Activated CD8-positive, alpha-beta memory T cell treated with anti-CD3 and anti-CD28 coated beads for 36 hours (primary cell): ENCODE data around the gene SIGLEC12. TPM values are rescaled to one million over a fixed set of nuclear protein-coding genes. Genes with fewer than 3 reads are reported as not detected.

ENCODE experiments used
- CTCF ChIA-PET: fragments of 350-600 bp; sonication (Branson Sonifier 250); formaldehyde crosslinking; loops from one replicate; lab custom pipeline; 2021; ENCODE audit warnings: antibody characterized with exemption; lab: Charles Lee
- POLR2A ChIA-PET: fragments of 350-600 bp; sonication (Branson Sonifier 250); formaldehyde crosslinking; loops from one replicate; lab custom pipeline; 2021; ENCODE audit warnings: antibody characterized with exemption; lab: Charles Lee
- total RNA-seq, 2 experiments: library from RNA; stranded (reverse); gene quantifications; one replicate each; pipeline ENCODE4 v1.2.3, GENCODE V29; 2021

The SIGLEC12 gene
- total RNA-seq: 1 to 10 TPM; 1.5 to 1.6 TPM

DNA sequence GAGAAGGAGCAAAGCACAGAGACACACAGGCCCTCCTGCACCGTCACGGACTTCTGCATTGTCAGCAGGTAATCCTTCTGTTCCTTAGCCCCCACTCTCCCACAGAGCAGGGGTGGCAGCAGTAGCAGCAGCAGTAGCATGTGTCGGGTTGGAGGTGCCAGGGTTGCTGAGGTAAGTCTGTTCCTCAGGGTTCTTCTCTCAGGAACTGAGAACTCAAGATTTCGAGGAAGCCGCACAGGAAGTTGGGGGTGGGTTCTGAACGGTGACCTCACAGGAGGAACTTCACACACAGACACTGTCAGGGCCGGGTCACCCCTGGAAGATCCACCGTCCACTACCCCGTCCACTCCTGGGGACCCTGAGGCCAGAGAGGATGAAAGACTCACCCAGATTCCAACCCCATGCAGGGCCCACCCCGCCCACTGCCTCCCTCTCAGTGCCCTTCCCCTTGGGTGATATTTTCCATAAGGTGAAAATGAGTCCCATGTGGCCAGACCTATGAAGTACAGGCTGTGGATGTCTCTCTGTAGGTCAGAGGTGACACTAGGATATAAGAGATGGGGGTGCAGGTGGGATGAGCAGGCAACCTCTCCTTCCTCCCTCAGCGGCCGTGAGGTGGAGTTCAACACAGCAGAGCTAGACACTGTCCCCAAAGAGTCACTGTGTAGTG is at the start of gene SIGLEC12:
Gene SIGLEC12 (minus strand): TSS at position 207 of the 670 bp plus-strand sequence. CDS start 67 bp downstream, at position 140.
- ChIA-PET CTCF (interaction anchor here (1.5 kb wide), 1 partner anchor 29 kb away, joined by 4 read pairs; no protein-coding TSS in a partner anchor), POLR2A (no interaction called here)

DNA sequence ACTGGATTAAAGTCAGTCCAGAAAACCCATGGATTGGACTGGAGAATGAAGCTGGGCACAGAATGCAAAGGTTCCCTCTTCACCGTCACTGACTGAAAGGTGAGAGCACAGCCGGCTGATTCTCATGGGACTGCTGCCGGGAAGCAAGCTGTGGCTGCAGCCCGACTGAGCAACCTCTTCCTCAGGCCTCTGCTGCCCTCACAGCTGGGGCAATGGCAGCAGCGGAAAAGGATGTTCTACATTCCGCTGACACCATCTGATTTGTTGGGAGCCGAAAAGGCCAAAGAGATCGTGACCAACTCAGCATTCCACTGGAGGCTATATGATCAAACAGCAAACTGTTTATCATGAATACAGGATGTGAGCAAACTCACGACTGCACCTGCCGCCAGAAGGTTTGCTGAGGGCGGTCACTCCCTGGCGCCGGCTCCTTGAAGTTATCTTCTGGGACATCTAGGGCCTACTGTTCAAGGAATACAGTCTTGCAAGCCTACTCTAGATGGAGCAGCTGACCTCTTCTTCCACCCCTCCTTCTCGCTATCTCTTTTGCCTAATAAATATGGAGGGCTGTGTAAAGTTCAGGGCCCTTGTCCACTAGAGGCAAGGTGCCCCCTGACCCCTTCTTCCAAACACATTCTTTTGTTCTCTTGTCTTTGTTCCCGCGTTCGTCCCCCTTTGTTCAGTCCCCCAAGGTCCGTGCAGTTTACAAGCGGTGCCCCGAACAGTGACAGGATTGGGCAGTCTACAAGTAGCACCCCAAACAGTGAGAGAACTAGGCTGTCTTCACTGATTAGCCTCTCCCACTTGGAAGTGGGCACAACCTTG is 49.5 kb upstream of the SIGLEC12 start:
- CTCF ChIA-PET: interaction anchor here (0.6 kb wide), 1 partner anchor 106 kb away, joined by 3 read pairs; no protein-coding TSS in a partner anchor

DNA sequence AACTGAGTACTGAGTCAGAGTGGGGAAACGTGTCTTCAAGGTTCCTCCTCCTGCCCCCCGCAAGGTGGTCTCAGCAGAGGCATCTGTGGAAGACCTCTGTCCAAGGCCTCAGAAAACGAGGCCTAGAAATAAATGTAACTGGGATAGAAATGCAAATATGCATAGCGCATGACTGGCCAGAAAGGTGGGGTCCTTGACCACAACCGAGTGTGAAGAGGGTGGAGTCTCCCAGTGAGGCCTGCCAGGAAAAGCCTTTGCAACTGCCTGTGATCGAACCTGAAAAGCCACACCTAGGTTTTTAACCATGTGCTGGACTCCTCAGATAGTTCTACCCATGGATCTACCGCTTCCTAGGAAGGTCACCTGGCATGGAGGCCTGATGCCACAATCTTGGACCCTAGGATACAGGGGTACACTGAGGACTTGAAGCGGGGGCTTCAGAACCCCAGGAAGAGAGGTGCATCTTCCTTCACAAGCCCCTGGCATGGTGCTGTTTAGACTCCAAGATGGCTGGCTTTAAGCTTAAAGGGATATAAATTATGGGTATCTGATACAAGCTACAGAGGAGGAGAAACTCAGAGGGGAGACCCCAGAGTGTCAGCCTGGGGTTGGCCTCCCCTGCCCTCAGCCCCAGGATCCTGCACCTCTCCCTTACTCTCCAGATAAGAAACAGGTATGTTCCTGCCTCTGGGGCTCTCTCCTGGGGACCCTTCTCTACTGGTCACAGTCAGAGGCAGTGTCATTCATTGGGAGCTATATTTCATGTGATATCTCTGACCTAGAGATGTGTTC is 48.1 kb upstream of the SIGLEC12 start:
- POLR2A ChIA-PET: no interaction called here
- CTCF ChIA-PET: interaction anchor here (0.5 kb wide), 1 partner anchor 618 kb away, joined by 3 read pairs; no protein-coding TSS in a partner anchor

More for the DNA sequence above, 49.5 kb upstream of the SIGLEC12 start:
- POLR2A ChIA-PET: no interaction called here

DNA sequence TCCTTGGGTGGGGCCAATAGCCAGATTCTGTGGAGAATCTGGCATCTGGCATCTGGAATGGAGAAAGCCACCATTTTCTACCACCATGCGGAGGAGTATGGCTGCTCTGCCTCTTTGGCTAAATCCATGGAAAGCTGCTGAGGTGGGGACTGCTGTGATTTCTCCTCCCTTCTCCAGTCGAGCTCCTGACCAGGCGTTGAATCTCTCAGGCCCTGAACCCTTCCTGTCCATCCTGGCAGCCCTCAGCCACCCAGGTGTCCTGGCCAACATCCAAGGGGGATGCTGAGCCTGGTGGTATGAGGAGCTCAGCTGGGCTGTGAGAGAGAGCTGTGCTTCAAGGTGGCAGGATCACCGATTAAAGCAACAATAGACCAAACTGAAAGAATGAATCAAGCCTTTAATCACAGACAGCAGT is 47.3 kb upstream of the SIGLEC12 start:
- ChIA-PET POLR2A (no interaction called here), CTCF (no interaction called here)

DNA sequence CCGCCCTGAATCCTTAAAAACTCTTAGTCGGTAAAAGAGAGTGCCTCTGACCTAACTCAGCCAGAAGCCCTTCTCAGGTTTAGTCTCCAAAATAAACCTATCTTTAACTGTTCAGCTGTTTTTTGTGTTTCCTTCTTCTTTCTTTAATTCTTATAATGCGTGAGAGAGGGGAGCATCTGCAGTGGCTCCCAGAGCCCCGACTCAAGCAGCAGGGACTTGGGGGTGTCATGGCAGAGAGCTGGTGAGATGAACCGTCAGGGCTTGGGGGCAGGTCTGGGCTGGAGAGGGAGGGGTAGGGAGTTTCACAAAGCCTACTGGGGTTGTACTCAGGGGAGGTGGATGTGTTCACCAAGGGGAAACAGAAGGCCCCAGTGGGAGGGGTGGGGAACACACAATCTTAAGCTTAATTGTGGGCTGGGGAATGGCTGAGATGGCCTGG is 46.6 kb upstream of the SIGLEC12 start:
- ChIA-PET POLR2A (no interaction called here), CTCF (no interaction called here)

DNA sequence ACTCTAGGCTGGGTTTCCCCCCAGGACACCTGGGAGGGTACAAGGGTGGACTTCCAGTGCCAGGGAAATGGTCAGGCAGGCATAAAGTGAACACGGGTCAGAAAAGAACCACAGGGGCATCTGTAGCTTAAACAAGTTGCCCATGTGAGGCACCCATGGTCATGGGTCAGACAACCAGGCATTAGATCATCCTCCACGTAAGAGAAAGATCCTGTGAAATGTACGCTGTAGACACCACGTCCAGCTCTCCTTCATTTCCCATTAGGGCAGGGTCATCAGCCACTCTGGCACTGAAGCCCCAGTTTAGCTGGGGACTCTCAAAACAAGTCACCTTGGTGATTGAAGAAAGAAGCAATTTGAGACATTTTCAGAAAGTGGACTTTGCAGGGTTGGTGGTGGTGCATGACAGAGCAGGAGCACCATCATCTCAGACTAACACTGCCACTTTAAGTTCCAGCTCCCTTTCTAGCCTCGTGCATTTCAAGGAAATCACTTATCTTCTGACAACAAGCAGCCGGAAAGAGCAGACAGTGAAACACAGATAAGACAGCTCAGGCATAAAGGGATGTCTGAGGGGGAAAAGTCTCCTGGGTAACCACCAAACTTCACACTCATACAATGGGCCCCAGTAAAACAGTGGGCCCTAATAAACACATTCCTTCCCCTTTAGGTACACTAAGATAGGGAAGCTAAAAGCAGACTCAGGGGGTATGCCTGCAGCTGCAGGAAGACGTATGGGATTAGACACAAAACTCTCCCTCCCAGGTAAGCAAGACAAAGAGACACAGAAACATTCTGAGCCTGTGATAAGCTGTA is 46.0 kb upstream of the SIGLEC12 start:
- CTCF ChIA-PET: interaction anchor here (1.4 kb wide), 1 partner anchor 75 kb away, joined by 3 read pairs; no protein-coding TSS in a partner anchor
- POLR2A ChIA-PET: interaction anchor here (0.6 kb wide), 1 partner anchor 15 kb away, joined by 5 read pairs; no protein-coding TSS in a partner anchor

DNA sequence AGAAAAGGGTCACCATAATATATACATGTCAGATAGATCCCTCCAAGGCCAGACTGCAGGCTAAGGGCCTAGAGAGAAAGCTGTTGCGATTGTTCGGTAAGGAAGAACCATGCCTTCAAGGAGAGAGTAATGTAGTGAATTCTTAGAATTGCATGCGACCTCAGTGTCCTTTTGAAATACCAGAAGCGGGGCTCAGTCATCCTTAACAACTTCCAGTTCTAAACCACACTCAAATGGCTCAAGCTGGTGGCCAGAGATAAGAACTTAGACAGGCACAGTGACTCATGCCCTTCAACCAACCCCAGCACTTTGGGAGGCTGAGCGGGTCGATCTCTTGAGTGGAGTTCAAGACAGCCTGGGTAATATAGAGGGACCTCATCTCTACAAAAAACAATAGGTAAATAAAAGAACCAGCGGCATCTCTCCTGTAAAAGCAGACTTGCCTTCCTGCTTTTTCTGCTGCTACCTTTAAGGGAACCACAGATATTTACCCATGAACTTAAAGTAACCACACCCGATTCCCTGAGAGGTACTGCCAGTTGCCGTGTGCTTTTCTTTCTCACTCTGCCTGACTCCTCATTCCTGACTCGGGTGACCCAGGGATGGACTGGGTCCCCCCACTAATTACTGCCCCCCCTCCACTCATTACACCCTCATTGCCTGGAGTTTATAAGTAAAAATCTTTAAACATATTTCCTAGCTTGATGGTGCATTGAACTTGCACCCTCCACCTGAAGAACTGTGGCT is 45.2 kb upstream of the SIGLEC12 start:
- ChIA-PET CTCF (interaction anchor here (1.4 kb wide), 1 partner anchor 74 kb away, joined by 3 read pairs; no protein-coding TSS in a partner anchor), POLR2A (interaction anchor here (0.6 kb wide), 1 partner anchor 15 kb away, joined by 5 read pairs; no protein-coding TSS in a partner anchor)

DNA sequence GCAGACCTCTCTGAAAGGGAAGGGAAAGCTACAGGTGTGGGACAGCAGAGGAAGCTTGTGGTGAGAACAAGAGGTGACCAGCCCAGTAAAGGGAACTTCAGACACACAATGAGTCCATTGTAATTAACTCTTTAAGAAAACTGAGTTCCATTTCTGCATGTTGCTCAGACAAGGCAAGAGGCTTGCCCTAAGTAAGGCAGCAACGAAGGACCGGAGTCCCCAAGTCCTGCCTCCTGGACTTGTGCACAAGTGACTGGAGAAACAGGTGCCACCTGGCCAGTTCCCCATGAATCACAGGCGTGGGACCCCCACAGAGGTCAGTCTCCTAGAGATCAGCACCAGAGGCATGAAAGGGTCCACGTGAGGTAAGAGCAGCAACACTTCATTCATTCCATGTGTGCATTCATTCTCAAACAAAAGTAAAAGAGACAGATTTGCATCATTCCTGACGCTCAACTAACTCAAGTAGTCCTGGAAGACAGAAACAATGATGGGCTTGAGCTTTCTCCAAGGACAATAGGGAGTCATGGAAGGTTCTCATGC is 44.6 kb upstream of the SIGLEC12 start:
- ChIA-PET CTCF (interaction anchor here (1.4 kb wide), 1 partner anchor 73 kb away, joined by 3 read pairs; no protein-coding TSS in a partner anchor), POLR2A (no interaction called here)

DNA sequence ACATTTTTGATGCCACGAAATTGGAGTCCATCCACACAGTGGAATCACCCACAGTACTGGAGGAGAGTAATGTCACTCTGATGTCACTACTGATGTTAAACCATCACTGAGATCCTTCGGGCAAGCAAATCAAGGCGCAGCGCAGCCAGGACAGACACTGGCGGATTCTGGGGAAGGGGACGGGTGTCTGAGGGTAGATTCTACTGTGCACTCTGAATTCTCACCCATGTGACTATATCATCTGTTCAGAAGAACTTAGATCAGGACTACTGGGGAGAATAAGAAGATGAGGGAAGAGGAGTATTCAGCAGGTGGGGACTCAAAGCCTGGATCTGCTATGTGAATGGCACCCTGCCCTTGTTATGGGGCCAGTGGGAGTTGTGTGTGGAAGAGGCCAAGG is 42.4 kb upstream of the SIGLEC12 start:
- ChIA-PET POLR2A (no interaction called here), CTCF (no interaction called here)

DNA sequence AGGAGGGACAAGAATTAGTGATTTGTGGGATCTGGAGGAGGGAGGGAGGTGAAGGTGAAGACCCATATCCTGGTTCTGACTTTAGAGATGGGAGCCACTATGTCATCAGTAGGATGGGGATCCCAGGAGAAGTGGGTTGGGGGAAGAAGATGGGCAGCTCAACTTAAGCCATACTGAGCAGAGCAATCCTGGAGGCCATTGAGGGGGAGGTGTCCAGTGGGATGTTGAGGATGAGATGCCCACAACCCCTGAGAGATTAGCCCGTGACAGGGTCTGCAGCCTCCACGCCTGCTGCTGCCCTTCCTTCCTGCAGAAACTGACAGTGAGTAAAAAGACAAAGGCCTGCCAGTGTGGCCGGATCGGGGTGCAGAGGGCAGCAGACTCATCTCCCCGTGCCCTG is 41.1 kb upstream of the SIGLEC12 start:
- POLR2A ChIA-PET: no interaction called here
- CTCF ChIA-PET: no interaction called here

DNA sequence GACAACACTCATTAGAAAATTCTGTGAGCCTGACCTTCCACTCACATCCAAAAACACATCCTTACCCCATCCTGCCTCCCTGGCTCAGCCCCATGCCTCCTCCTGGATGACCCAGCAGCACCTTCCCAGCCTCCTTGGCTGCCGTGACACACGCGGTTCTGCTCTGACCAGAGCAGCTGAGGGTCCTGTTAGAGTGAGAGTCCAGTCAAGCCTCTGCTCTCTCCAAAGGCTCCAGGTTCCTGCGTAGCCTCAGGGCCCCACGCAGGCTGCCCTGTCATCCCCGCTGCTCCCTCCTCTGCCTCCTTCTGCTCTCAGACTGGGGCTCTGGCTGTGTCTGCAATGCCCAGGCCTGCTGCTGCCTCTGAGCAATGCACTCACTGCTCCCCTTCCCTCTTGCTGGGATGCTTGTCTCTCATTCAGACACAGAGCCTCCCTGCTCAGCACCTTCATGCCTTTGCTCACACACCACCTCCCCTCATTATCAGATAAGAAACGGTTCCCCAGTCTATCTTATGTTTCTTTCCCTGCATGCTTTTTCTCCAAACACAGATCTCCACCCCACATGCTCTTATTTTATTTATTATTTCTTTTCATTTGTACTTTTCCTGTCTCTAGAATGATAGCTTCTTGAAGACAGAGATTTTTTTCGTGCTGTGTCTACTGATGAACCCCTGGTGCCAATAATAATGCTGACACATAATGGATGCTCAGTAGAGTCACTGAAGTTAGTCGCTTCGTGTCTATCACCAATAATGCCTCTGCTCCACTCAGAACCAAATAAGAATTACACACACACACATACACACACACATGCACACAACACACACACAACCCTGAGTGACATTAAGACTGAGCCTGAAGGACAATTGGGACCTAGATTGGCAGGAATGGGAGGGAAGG is 40.1 kb upstream of the SIGLEC12 start:
- ChIA-PET CTCF (no interaction called here), POLR2A (no interaction called here)

DNA sequence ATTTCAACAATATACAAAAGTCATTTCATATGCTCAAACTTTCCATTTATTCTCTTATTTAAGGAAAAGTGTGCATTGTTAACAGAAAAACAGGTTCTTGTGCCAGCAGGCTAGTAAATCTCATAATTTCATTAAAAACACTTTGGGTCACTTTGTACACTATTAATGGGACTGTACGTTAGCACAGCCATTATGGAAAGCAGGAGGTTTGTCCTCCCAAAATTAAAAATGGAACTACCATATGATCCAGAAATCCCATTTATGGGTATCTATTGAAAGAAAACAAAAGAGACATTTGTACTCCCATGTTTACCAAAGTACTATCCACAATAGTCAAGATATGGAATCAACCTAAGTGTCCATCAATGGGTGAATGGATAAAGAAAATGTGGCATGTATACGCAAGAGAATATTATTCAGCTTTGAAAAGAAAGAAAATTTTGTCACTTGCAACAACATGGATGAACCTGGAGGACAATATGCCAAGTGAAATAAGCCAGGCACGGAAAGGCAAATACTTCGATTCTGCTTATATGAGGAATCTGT is 38.3 kb upstream of the SIGLEC12 start:
- POLR2A ChIA-PET: no interaction called here

DNA sequence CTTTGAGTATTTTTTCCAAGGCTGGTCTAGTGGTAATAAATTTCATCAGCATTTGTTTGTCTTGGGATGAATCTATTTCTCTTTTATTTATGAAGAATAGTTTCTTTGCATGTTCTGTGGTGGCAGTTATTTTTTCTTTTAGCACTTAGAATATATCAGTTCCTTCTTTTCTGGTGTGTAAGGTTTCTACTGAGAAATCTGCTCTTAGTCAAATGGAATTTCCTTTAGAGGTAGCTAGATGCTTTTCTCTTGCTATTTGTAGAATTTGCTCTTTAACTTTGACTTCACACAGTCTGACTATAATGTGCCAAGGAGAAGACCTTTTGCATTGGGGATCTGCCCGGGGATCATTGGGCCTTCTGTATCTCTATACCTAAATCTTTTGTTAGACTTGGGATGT is 33.9 kb upstream of the SIGLEC12 start:
- ChIA-PET CTCF (no interaction called here), POLR2A (no interaction called here)

More for the DNA sequence above, 38.3 kb upstream of the SIGLEC12 start:
- CTCF ChIA-PET: interaction anchor here (1.5 kb wide), 1 partner anchor 66 kb away, joined by 4 read pairs; no protein-coding TSS in a partner anchor

DNA sequence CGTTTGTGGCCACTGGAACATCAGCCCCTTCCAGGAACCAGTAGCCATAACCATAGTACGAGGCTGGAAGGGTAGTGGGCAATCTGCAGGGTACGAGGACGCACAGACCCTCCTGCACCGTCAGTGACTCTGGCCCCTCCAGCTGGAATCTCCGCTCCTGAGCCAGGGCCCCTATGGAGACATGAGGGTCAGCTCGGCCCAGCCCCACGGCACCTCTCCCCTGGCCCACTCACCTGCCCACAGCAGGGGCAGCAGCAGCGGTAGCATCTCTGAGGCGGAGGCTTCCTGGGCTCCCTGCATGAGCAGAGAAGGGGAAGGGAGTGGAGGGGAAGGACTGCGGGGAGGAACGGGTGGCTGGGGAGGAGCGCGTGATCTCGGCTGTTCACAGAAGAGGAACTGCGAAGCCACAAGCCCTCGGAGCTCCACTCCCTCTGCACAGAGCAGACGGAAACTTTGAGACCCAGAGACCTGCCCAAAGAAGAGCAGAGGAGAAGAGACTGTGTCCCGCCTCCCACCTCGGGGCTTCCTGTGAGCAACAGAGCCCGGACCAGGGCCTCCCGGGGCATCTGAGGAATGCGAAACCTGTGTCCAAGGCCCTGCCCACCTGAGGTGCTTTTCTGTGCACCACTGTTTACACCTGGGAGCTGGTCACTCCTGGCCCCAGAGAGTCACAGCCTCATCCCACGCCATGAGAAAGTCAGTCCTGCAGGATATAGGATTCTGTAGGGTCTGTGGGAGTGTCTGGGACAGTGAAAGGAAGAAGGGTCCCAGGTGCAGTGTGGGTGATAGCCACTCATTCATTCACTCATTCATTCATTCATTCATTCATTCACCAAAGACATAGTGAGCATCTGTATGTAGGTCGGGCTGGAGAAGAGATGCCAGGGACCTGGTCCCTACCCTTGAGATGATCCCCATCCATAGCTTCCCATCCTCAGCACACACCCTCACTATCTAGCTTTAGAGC is 30.0 kb upstream of the SIGLEC12 start, which contains the start of gene SIGLEC6:
Gene SIGLEC6 (minus strand): TSS at position 322 of the 967 bp plus-strand sequence. CDS start 22 bp downstream, at position 300.
- ChIA-PET CTCF (no interaction called here), POLR2A (interaction anchor here (0.5 kb wide), 1 partner anchor 16 kb away, joined by 5 read pairs; no protein-coding TSS in a partner anchor)

DNA sequence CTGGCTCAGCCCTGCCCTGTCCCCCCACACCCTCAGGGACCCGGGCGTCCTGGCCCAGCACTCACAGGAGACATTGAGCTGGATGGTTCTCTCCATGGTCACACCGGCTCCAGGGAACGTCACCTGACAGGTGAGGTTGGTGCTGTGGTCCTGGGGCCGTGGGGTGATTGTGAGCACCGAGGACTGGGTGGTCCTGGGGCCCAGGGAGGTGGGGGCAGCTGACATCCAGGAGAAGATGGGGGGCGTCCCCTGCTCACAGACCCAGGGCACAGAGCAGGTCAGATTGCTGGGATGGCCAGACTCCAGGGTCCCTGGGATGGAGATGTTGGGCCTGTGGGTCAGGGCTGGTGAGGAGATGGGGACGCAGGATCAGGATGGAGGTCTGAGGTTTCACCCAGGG is 29.0 kb upstream of the SIGLEC12 start:
- ChIA-PET POLR2A (no interaction called here), CTCF (no interaction called here)
